Activated T-cell treated with anti-CD3 and anti-CD28 coated beads, Interleukin-2, amount 50 U/mL, for 48 hours (primary cell): ENCODE data around the gene EWSR1.
"Not testable (repeated sequence)": the region's sequence is repeated elsewhere in the genome, so short reads cannot be mapped to it uniquely, and the experiment has no call there.

ENCODE experiments used
- DNase-seq, 2 experiments: peaks; one replicate each; pipeline ENCODE4 v3.0.0-alpha.2; 2020

The EWSR1 gene

DNA sequence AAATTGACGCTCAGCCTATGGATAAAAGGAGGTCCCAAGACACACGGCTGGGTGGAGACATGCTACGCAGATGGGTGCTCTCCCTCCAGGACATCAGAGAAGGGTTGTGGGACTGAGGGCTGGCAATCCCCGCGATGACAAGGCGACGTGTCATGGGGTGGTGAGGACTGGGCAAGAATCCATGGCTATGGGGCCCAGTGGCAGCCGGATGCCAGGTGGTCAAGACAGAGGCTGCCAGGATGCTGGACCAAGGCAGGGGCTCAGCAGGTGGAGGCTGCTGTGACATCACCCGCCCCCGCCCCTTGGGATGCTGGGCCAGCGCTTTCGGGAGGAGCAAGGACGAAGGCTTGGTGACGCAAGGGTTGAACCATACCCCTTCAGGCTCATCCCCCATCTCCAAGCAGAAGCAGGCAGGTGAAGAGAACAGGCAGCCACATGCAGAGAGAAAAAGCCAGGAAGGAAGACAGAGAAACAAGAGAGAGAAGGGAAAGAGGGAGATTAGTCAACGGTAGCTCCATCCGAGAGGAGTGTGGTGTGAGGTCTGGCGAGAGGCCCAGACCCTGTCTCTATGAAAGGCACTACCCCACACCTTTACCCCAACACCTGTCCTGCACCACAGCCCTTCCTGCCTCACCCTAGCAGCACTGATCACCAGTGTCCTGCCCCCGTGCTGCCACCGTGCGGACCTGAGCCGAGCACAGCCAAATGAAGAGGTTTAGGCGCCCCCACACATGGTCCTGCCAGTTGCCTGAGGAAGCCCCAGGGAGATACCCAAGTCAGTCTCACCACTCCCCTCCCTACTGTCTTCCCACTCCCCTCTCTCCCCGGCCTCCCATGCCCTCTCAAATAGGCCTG is 71.5 kb downstream of the EWSR1 start:
- DNase-seq: no peak

DNA sequence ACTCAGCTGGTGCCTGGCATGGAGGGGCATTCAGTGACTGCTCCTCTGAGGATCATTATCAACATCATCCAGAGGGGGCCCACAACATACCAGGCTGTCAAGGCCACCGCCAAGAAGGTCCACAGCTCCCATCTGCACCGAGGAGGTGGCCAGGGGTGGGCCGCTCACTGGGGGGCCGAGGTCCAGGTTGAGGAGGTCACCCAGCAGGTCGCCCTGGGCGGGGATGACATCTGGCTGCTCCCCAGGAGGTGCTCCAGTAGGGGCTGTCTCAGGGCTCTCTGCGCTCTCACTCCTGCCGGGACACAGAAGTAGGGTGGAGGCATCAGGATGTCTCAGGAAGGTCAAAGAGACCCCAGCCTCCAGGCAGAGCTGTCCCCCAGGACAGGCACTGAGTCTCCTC is 72.5 kb downstream of the EWSR1 start:
- DNase-seq: no peak

DNA sequence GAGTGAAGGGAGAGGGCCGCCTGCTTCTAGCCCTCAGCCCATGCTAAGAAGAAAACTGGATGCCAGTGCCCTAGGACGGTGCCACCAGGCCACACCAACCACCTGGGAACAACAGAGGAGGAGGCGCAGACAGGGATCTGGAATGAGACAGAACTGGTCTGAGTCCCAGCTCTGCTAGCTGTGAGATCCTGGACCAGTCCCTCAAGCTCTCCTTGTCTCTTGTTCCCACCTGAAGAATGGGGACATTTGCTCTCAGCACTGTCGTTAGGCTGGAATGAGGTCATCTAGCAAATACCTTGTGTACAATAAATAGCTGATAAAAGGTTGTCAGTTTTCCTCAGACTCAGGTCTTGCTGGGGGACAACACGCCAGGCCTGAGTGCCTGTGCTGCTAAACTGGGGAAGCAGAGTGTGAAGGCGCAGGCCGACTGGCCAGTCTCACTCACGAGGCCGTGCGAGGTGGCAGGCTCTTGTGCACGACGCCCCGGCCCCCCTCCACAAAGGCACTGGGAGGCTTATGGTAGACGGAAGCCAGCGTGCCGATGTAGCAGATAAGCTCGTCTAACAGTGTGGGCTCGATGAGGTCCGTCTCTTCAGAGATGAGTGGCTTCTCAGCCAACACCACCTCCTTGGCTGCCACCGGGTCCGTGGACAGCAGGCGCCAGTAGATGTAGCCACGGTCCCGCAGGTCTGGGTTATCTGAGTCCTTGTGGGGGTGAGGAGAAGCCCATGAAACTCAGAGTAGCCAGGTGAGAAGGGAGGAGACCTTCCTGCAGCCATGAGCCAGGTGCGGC is 73.2 kb downstream of the EWSR1 start:
- DNase-seq: no peak

DNA sequence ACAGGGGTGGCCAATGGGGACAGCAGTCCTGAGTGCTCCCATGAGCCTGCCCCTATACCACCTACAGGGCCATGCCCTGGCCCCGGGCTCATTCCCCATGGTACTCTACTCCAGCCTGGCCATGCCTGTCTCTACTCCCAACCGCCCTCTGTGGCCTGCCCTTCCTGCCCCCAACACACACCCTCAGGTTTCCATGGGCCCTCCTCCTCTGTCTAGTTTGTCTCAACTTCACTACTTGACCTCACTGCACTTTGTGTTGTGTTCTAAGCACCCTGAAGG is 73.7 kb downstream of the EWSR1 start:
- no peak for DNase-seq

DNA sequence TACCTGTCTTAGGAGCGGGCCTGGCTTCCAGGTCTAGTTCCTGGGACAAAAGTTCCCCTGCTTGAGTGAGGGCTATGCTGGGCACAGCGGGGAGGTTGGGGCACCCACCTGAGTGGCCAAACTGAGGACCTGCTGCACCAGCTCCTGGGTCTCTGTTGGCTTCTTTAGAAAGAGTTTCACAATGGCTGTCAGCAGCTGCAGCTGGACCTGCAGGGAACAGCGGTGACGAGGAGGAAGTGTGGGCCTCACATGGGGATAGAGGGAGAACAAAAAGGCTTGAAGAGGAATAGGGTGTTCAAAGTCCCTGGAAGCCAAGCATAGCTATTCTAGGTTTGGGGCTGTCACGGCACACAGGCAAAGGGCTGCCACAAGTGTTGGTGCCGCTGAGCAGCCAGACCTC is 74.1 kb downstream of the EWSR1 start:
- no peak for DNase-seq

DNA sequence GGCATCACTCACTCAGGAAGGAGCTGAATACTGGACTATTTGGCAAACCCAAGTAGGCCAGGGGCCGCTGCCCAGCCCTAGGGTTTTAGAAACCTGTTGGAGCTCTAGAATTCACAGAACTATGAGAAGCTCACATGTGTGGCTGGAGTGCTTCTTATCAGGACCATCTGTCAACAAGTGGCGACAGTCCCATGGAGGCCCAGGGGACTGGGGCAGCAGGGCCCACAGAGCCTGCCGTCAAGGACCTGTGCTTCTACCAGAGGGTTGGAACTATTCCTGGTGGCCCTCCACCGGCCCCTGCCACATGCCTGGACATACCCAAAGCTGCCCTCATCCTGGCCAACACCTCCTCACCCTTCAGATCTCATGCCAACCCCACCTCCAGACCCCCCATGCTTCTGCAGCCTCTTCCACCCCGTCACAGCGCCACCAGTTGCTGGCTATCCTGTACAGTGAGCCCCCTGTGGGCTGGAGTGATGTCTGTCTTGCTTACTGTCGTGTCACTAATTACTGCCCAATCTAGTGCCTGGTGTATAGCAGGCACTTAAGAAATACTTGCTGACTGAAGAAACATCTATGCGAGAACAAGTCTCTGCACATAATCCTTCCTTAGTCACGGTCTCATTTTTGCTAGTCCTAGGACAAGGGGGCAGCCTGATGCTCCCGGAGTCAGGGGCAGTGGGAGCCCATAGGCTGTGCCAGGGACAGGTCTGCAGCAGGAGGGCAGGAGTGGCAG is 74.7 kb downstream of the EWSR1 start:
- no peak for DNase-seq

DNA sequence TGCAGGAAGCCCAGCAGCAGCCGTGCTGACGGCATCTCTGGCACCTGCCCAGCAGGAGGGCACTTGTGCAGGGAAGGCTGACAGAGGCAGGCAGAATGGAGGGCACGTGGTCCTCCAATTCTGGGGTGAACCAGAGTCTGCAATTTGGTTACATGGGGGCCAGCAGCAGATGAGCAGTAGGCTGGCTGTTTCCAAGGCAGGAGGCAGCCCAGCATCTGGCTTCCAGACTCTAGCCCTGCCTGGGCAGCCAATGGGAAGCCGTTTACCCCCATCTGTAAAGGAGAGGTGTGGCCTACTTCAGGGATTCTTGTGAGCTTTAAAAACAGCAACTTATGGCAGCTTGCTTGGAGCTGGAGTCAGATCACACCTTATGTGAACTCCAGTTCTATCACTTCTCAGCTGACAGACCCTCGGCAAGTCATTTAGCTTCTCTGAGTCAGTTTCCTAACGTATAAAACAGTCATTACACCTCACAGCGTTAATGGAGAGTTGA is 75.3 kb downstream of the EWSR1 start:
- DNase-seq: no peak

DNA sequence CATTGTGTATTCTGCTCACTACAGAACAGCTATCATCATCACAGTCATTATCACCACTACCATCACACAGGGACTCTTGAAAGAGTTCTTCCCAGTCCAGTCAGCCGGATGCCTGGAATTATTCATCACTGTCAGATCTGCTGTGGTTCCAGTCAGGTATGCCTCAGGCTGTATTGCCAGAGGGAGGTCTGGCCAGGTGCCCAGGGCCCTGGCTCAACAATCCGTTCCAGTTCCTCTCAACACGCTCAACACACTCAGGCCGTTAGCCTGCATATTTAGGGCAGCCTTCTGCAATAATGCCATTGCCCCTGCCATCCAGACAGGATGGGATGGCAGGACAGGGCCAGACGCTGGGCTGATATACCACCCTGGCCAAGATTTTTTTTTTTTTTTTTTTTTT is 76.1 kb downstream of the EWSR1 start:
- DNase-seq: no peak

DNA sequence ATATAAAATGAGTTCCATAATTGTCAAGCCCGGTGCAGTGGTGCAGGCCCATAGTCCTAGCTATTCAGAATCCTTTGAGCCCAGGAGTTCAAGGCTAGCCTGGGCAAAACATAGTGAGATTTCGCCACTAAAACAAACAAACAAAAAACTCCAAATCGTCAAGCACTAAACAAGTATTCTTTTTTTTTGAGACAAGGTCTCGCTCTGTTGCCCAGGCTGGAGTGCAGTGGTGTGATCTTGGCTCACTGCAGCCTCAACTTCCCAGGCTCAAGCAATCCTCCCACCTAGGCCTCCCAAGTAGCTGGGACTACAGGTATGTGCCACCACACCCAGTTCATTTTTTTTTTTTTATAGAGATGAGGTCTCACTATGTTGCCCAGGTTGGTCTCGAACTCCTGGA is 76.8 kb downstream of the EWSR1 start:
- not testable (repeated sequence) for DNase-seq

DNA sequence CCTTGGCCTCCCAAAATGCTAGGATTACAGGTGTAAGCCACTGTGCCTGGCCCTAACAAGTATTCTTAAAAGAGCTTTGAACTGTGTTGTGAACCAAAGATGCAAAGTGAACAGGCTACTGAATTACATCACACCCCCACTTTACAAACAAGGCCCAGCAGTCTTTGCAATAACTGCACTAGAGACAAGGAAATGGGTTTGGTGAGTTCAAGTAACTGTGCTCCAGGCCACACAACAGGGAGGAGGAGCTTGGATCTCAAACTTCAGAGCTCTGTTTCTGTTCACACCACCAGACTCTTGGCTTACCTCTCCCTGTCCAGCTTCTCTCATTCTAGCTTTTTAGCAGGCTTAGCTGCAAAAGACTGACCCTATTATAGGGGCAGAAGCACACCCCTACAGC is 77.9 kb downstream of the EWSR1 start:
- DNase-seq: no peak

DNA sequence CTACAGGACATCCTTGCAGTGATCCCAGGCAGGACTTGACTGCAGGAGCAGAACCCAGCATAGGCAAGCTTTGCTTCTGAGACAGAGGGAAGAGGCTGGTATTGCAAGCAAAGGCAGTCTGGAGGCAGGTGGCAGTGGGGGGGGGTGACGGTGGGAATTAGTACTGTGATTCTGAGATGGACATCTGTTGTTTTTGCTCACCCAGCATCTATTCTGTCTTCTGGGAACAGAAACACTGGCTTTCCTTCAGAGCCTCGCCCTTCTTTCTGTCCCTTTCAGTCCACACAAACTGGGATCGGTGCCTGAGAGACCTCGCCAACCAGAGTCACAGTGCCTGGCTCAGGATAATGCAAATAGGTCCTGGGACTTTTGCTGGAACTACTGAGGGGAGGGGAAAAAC is 78.6 kb downstream of the EWSR1 start:
- DNase-seq: no peak

DNA sequence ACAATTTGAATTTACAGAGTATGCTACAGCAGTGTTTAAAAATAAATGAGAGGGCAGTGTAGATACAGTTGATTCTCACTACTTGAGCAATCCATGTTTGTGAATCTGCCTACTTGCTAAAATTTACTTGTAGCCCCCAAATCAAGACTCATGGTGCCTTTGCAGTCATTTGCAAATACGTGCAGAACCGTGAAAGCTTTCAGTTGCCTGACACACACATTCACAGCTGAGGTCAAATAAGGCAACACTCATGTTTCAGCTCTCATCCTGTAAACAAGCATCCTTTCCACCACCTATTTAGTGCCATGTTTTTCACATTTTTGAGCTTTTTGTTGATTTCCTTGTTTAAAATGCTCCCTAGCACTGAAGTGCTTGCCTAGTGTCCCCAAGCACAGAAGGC is 80.0 kb downstream of the EWSR1 start:
- no peak for DNase-seq

DNA sequence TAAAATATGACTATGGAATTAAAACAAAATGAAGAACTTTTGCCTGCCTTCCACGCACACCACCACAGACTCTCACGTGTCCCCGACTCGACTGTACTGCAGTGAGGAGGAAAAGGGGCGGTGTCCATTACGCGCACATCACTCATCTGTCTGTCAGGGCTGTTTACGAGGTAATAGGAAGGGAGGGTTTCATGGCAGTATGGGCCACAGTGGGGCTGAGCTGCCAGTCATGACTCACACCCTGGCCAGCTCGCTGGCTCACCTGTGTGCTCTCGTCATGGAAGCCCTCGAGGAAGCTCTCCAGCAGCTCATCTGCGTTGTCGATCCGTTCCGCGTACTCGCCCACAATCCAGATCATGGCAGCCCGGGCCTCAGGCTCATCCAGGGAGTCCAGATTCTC is 80.9 kb downstream of the EWSR1 start:
- no peak for DNase-seq
